Middle frontal gyrus (tissue), 1 donor: ENCODE results near the gene KAZN.

Experiments used
- DNase-seq: peaks from one replicate; pipeline ENCODE4 v3.0.0-alpha.2; 2015; ENCODE audit warnings: low spot score; ENCODE audit errors: extremely low spot score

The KAZN gene

DNA sequence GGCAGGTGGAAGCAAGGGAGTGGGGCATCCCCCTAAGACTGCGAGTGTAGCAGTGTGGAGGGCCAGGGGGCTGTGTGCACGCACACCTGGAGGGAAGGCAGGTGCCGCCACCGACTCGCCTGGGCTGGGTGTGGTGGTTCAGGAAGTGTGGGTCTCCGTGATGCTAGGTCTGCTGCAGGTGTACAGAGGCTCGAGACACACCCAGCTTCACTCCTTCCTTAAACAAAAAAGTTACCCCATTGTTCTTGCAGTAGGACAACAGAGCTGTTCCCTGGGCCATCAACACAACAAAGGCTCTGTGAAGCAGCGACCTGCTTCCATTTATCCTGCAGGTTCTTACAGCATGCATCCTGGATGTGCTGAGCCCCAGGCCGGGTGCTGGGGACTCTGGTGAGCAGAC lies 454.7 kb downstream of the KAZN start:
- no peak for DNase-seq

DNA sequence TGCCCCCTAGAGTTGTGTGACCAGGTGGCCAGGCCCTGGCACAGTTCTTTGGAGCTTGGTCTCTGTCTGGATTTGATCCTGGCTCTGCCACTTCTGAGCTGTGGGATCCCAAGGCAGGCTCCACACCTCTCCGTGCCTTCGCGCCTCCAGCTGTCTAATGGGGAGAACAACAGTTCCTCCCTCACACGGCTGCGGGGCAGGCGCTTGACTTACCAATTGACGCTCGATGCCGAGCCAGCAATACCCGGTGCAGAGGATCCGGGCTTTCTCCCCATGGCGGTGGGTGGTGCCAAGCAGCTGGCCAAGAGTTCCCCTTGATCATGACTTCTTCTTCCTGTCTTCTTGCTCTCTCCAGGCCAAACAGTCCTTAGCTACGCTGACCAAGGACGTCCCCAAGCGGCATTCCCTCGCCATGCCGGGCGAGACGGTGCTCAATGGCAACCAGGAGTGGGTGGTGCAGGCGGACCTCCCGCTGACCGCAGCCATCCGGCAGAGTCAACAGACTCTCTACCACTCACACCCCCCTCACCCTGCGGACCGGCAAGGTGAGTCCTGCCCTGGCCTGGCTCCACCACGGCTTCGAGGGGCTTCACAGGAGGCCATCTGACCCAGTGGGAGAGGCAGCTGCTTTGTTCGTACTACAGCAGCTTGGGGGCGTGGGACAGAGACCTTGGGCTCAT lies 457.4 kb downstream of the KAZN start:
- no peak for DNase-seq

DNA sequence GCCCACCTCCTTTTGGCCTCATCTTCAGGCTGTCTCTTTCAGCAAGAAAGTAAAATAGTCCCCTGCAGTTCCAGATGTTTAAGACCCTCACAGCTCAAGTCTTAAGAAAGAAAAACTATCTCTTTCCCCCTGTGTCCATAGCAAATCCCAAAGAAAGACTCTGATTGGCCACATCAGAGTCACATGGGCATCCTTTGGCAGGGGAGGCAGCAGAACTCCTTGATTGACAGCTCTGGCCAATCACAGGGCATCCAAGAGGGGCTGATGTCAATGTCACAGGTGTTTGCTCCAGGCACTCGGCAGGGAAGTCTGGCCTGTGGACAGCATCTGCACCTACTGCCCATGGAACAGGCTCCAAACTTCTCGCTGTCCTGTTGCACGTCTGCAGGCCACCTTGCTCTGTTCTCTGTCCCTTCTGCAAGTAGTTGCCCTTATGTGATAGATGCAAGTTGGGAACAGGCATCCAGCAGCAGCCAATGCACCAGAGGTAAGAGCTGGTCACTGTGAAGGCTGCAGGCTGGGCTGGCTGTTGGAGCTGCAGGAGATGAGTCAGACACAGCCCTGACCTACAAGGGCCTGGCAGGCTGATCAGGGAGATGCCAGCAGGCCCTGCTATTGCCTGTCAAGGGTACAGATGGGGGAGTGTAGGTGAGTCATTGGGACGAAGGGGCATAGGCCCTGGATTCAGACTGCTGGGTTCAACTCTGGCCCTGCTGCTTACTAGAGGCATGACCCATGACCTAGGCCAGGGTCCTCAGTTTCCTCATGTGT lies 458.2 kb downstream of the KAZN start:
- no peak for DNase-seq

DNA sequence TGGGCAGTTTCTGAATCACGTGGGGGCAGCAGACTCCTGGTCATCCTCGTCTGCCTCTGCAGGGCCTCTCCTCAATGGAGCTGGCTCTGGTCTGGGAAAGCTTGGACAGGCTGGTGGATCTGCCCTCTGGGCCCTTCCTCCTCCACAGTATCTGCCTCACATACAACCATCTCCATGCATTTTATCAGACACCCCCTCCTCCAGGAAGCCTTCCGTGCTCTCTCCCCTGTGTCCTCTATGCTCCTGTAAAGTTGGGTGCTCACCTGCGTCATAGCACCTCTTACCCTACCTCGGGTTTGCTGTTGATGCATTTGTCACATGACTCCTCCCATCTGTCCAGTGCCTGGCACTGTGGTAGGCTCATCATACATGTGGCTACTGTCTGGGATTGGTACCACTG lies 459.3 kb downstream of the KAZN start:
- DNase-seq: no peak

DNA sequence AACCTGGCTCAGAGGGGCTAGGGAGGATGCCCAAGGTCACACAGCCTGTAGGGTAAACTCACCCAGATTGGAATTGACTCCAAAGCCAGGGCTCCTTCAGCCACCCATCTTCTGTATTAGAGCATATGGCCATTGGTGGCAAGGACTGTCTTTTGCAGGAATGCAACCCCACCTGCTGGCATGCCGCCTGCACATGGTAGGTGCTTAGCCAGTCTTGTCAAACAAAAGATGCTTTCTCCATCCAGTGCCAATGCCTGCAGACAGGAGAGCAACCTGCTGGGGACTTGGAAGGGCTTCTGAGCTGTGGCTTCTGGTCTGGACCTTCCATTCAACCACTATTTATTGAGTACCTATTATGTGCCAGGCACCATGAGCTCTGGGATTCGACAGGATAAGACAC lies 459.8 kb downstream of the KAZN start:
- no peak for DNase-seq

DNA sequence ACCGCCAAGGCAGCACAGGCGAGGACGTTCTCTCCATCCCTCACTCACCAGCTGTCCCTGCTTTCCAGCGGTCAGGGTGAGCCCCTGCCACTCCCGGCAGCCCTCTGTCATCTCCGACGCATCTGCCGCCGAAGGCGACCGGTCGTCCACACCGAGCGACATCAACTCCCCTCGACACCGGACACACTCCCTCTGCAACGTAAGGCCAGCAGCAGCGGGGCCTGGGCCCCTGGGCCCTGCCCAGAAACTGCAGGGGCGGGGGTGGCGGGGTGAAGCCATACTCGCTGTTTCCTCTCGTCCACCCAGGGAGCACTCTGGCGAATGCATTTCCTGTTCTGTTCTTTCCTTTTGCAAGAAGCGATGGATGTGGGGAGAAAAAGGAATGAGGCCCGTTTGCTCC lies 461.6 kb downstream of the KAZN start:
- no peak for DNase-seq

DNA sequence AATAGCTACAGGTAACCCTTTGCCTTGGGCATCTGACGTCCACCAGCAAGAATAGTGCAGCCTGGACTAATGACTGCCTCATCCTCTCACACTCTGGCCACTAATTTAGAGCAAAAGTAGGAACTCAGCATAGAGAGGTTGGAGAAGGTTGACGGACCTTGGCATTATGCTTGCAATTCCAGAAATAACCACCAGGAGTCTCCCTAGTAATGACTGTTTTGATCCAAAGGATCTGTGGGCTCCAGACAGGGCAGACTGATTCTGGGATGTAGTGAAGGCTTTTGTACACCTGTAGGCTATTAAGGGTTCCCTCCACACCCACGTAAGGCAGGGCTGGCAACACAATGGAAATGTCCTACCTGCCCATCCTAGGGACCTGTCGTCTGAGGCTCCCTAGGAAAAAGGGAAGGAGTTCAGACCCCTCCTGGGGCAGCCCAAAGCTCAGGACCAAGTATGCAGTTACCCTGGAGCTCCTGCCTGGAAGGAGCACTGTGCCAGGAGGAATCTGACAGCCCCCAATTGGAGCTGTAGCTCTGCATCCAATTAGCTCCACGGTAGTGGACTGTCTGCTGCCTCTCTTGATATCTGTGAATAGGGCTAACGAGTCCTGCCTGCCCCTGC lies 464.1 kb downstream of the KAZN start:
- DNase-seq: no peak

DNA sequence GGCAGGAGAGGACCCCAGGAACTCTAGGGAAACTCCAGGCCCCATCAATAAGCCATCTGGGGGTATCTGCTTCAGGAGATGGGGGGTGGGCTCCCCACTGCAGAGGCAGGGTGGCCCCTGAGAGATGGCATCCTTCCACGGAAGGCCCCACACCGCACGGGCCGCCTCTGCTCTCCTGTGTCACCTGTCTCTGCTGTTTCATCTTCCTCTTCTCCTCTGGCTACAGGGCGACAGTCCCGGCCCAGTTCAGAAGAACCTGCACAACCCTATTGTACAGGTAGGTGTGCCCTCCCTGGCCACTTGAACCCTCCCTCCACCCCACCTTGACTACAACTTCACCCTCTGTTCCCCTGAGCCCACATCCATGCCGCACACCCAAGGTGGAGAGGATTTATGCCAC lies 464.9 kb downstream of the KAZN start:
- DNase-seq: no peak

DNA sequence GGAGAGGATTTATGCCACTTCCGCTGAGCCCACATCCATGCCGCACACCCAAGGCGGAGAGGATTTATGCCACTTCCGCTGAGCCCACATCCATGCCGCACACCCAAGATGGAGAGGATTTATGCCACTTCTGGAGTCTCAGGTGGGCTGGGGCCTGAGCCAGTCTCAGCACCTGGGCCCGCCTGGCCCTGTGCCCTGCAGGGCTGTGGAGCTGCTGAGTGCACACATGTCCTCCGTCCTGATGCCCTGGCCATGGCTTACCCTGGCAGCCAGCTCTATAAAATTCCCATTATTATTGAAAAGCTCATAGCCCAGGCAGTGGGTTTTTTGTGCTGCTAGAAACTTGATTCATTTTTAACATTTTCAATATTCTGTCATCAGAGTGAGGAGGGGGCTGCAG lies 465.3 kb downstream of the KAZN start:
- DNase-seq: no peak

DNA sequence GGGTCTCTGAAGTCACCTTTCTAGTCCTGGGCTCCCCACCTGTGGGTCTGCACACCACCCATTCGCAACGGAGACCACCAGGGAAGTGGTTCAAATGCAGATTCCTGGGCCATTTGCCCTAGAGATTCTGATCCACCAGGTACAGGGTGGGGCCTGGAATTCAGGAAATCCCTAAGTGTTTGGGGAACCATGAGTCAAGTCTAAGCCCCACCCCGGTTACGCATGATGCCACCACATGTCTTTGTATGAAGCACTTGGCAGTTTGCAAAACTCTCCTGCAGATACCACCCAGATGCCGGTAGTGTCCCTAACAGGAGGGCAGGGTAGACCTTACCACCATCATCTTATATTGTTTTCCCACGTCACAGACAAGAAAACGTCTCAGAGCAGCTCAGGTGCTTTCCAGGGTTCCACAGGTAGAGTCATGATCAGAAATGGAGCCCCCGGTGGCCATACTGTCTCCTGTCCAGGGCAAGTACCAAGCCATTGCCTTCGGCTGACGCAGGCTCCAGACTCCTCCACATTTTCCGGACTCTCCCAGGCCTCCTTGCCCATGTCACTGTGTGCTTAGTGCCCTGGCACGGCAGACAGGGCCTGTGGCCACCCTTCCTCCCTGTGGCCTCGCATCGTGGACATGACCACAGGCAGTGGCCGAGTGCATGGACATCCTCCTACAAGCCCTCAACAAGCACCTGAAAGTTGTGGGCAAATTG lies 465.9 kb downstream of the KAZN start:
- no peak for DNase-seq

DNA sequence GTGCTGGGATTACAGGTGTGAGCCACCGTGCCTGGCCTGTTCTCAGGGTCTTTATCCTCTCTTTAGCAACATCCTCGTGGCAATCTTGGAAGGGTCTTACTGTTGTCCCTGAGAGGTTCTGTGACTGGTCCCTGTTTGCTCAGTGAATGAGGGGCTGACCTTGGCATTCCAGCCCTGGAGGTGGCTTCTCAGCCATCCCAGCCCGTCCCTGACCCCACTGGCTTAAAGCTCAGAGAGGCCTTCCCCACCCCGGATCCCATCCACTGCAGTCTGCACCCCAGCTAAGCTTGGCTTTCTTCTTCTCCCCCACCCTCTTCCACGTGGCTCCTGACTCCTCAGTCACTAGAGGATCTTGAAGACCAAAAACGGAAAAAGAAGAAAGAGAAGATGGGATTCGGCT lies 466.8 kb downstream of the KAZN start:
- no peak for DNase-seq

DNA sequence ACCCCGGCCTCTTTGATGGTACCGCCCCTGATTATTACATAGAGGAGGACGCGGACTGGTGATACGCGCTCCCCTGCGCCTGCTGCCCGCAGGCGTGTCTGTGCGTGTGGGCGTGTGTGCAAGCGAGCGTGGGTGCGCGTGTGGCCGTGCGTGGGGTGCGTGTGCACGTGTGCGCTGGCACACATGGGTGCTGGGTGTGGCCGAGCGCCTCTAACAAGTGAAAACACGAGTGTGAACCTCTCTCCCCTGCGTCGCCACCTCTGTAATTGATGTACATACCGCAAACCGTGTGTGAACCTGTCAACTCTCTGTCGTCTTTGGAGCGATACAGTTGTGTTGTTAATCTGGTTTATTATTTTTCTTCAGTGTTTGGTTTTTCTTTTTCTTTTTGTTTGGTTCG lies 467.3 kb downstream of the KAZN start:
- DNase-seq: no peak

DNA sequence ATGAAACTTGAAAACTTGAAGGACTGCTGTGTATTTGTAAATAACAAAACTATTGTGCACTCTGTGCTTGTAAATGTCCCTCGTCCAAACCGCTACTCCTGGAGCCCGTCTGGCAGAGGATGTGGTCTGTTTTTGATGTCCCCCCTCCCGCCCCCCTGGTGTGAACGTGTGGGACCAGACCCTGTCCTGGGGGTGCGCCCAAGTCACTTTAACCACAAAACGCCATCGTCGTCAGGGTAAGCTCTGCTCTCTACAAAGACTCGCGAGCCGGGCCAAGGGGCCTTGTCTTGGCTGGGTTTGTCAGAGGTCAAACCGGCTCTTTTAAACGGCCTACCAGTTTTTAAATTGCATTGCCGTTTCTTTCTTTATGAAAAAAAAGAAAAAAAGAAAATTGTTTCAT lies 467.7 kb downstream of the KAZN start:
- no peak for DNase-seq

DNA sequence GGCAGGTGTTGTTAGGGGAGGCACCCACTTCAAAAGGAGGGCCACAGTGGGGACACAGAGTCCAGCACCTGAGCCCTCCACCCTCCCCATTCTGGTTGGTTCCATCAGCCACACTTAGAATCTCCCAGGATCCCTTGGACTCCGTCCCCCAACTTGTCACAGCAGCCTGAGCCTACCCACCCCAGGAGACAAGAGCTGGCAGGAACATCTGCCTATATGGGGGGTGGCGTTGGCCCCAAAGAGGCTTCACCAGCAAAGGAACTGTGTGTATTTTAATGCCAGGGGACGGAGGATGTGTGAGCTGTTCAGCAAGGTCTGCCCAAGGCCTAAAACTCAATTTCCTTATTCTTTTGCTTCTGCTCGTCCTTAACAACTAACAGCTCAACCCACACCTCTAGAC lies 468.7 kb downstream of the KAZN start:
- DNase-seq: no peak

DNA sequence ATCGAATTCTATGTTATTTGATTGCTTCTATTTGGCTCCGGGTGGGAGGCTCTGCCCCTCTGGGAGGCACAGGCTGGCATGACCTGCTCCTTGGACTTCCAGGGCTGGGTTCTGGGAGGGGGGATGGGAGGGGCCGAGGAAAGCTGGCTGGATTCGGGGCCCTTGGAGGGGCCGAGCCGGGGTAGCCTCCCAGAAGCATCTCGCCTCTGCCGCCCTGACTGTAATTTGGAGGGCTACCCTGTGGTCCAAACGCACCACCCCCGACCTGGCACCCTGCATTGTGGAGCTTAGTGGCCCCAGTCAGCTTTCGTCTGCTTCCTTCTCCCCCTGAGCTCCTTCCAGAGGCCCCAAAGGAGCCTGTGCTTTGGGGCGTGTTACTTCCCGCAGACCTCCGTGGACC lies 469.7 kb downstream of the KAZN start:
- DNase-seq: no peak

DNA sequence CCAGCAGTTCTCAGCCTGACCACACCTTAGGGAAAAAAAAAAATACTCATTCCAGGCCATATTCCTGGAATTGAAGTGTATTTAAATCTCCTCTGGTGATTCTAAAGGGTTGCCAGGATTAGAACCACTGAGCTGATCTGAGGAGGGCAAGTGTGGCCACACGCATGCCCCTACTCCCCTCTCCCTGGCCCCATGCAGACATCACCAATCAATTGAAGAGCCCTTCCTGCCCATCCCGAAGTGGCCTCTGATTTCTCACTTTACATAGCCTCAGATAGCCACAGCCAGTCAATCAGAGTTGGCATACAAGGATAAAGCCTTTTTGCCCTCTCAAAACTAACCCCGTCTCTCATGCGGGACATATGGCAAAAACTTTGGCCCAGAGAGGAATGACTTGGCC lies 470.5 kb downstream of the KAZN start:
- no peak for DNase-seq

DNA sequence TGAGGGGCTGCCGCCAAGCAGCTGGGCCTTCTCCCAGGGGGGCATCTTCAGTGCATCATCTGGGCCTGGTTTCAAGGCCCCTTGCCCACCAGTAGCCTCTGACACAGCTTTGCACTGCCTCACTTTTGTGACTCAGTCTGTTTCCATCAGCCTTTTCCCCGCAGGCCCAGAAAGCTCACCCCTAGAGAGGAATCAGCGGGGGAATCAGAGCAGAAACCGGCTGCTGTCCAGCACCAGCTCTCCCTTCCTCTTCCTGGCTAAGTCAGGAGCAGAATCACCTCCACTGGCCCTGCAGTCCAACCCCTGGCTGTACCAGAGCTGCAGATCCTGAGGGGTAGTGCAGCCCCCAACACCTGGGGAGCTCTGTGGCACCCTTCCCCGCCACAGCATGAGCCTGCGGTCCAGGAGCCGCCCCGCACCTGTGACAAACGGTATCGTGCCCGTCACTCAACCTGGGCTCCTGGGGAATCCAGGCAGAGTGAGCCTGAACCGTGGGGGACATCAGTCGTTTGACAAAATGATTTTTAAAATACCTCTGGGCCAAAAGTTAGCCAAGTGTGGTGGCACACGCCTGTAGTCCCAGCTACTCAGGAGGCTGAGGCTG lies 471.8 kb downstream of the KAZN start:
- DNase-seq: no peak

DNA sequence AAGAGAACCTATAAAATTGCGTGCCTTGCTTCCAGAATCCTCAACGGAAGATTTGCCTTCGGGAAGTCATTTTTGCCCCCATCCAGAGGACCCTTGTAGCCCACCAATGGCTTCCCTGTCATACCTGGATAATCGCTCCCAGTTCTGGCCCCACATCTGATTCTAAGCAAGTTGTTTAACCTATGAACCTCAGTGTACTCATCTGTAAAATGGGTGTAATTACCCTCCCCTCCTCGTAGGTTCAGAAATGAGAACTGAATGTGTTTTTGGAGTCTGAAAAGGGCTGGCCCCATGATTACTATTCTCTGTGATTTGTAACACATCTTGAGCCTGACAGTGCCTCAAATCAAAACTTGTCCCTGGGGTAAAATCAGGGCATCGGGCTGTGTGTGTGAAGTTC lies 473.5 kb downstream of the KAZN start:
- no peak for DNase-seq

DNA sequence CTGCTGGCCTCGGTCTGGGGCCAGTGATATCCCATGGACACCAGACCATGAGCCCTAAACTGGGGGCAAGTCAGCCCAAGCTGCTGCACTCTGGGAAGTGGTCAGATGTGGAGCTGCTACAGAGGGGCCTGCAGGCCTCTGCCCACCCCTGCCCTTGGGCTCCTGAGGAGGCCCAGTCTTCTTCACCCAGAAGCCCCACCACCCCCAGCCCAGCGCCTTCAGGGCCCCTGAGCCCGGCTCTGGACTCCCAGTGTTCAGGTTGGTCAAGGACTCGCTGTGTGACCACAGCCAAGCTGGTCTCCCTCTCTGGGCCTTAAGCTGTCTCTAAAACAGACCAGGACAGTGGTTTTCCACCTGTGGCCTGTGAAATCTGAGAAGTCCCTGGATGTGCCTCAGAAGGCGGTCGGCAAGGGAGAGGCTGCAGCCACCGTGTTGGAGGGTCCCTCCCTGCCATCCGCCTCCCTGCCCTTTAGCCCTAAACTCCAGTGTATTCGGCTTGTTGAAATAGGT lies 475.4 kb downstream of the KAZN start:
- no peak for DNase-seq

DNA sequence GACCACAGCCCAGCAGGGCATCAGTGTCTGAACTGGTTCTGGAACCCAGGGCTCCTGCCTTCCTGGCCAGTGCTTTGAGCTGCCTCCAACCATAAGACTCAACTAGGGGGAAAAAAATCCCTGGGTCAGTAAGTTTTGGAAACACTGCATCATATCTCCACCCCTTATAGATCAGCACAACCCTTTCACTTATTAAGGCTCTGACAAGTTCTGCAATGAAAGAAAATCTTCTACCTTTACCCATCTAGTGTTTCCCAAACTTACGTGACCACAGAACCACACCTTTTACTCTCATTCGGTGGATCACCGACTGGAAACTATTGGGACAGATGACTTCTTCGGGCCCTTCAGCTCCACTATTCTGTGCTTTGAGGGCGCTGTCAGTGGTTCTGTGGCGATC lies 476.7 kb downstream of the KAZN start:
- DNase-seq: no peak

DNA sequence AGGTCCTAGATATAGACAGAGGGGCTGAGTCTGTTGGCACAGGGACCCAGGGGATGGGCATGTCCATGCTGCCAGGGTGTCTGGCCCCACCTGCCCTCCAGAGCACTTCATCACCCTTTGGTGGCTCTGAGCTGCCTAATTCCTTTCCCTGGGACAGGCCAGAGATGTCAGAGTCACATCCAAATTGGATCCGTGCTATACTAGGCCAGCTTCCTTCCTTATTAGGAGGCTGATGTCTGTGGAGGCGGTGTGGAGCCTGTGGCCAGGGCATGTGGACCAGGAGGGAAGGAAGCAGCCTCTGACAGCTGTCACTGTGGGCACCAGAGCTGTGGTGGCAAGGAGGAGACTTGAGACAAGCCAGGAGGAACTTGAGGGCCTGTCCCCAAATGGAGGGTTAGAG lies 477.3 kb downstream of the KAZN start:
- DNase-seq: no peak

DNA sequence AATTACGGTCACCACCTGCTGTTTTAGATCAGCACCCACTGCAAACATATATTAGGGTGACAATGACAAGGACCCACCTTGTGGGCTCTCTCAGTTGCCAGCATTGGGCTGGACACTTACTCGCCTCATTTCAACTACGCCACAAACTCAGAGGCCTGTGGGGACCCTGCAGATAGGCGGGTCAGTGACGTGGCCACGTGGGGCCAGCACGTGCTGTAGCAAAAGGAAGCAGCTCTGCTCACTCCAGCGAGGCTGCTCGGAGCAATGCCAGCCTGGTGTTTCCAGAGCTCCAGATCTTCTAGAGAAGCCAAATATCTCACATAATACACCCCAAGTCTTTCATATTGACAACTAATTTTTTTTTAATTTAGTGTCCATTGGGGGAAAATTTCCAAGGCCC lies 478.3 kb downstream of the KAZN start:
- DNase-seq: no peak
